CD4-positive, alpha-beta T cell (primary cell): Measurements from ENCODE around the gene PMS2. TPM values are rescaled to one million over a fixed set of nuclear protein-coding genes. Genes with fewer than 3 reads are reported as not detected.
"Not testable (repeated sequence)": the region's sequence is repeated elsewhere in the genome, so short reads cannot be mapped to it uniquely, and the experiment has no call there.

Experiments
- ATAC-seq: fragments of 200-7000 bp; cut with Tn5 transposase; one replicate; pipeline ENCODE4 v1.10.0; 2022; ENCODE audit warnings: mild to moderate bottlenecking; ENCODE audit not compliant: poor library complexity
- CTCF ChIA-PET: fragments of 350-600 bp; sonication (Branson Sonifier 250); formaldehyde crosslinking; loops from one replicate; lab custom pipeline; 2021; ENCODE audit warnings: antibody characterized with exemption, inconsistent platforms; lab: Charles Lee
- POLR2A ChIA-PET: fragments of 350-600 bp; sonication (Branson Sonifier 250); formaldehyde crosslinking; loops from one replicate; lab custom pipeline; 2021; ENCODE audit warnings: antibody characterized with exemption, inconsistent platforms; lab: Charles Lee
- DNase-seq, 14 experiments: peaks; one replicate each; pipeline ENCODE4 v3.0.0-alpha.2; 2013 to 2020; ENCODE audit warnings: mixed read lengths in 2 of 14
- H3K27ac ChIP-seq, 2 donors: one replicate each; pipeline versions ENCODE4 v1.5.1 to v1.7.0; 2013; ENCODE audit warnings: low read length in 2 of 2, low read depth in 1 of 2, mild to moderate bottlenecking in 1 of 2
- H3K27me3 ChIP-seq, 2 experiments: 1 replicate in 1 of 2; 2 replicates in 1 of 2; pipeline versions ENCODE4 v1.6.1 to v1.7.0; 2013; ENCODE audit warnings: low read length in 2 of 2, control low read depth in 1 of 2, mild to moderate bottlenecking in 1 of 2, moderate library complexity in 1 of 2; ENCODE audit not compliant: insufficient read depth in 2 of 2, control insufficient read depth in 1 of 2
- H3K36me3 ChIP-seq: one replicate; pipeline ENCODE4 v1.6.1; 2013; ENCODE audit warnings: low read length, control low read depth; ENCODE audit not compliant: insufficient read depth
- H3K4me1 ChIP-seq: one replicate; pipeline ENCODE4 v1.6.1; 2013; ENCODE audit warnings: low read length, control low read depth; ENCODE audit not compliant: insufficient read depth
- H3K4me3 ChIP-seq: one replicate; pipeline ENCODE4 v1.5.1; 2013; ENCODE audit warnings: mild to moderate bottlenecking, low read length, moderate library complexity
- H3K9me3 ChIP-seq, 2 experiments: 1 replicate in 1 of 2; 2 replicates in 1 of 2; pipeline versions ENCODE4 v1.6.1 to v1.7.0; 2013; ENCODE audit warnings: low read length in 2 of 2, mild to moderate bottlenecking in 2 of 2, control low read depth in 1 of 2, moderate library complexity in 1 of 2; ENCODE audit not compliant: control insufficient read depth in 1 of 2, insufficient read depth in 1 of 2
- H3K27ac Mint-ChIP-seq: one replicate; pipeline ENCODE4 v1.8.0; 2020; ENCODE audit warnings: mixed read lengths
- H3K27me3 Mint-ChIP-seq: one replicate; pipeline ENCODE4 v1.8.0; 2021; ENCODE audit warnings: mixed read lengths
- H3K36me3 Mint-ChIP-seq: one replicate; pipeline ENCODE4 v1.8.0; 2021; ENCODE audit warnings: low read depth, mixed read lengths
- H3K4me1 Mint-ChIP-seq: one replicate; pipeline ENCODE4 v1.8.0; 2021; ENCODE audit warnings: low read depth, mixed read lengths
- H3K4me3 Mint-ChIP-seq: one replicate; pipeline ENCODE4 v1.8.0; 2020; ENCODE audit warnings: mild to moderate bottlenecking, mixed read lengths
- H3K9me3 Mint-ChIP-seq: one replicate; pipeline ENCODE4 v1.8.0; 2020; ENCODE audit warnings: mixed read lengths
- intact Hi-C, 2 experiments: fragments of 100-400 bp; cut with DNase I in 1 of 2; cut with micrococcal nuclease in 1 of 2; formaldehyde crosslinking; loops; one replicate each; pipeline versions ENCODE4 v1.15.1 to v1.9.0; 2023 to 2025; cut with DNase I, micrococcal nuclease
- total RNA-seq, 174 experiments: library from RNA in 2 of 174; stranded (reverse) in 2 of 174; gene quantifications; one replicate each; pipeline ENCODE4 v1.2.3 and lab custom pipeline; 2021 to 2026

The PMS2 gene
- total RNA-seq, 2 experiments from 2014 or later: 10.8 to 15.0 TPM

- H3K27ac ChIP-seq, H3K9me3 Mint-ChIP-seq, H3K4me1 ChIP-seq, H3K27me3 ChIP-seq, H3K27me3 Mint-ChIP-seq, H3K27ac Mint-ChIP-seq, H3K9me3 ChIP-seq, ATAC-seq, H3K4me1 Mint-ChIP-seq, CTCF ChIA-PET, H3K4me3 Mint-ChIP-seq, intact Hi-C loops, H3K4me3 ChIP-seq, H3K36me3 Mint-ChIP-seq, H3K36me3 ChIP-seq, POLR2A ChIA-PET, DNase-seq: not testable (repeated sequence)
Measured at GRCh38 chr7:5963205-5963604, 45.6 kb downstream of the PMS2 start.

GRCh38 chr7:5934945-5935450 is 73.9 kb downstream of the PMS2 start:
- intact Hi-C loops, H3K4me3 Mint-ChIP-seq, H3K36me3 ChIP-seq, CTCF ChIA-PET, H3K4me3 ChIP-seq, H3K4me1 ChIP-seq, H3K27ac ChIP-seq, H3K4me1 Mint-ChIP-seq, H3K9me3 Mint-ChIP-seq, DNase-seq, H3K36me3 Mint-ChIP-seq, POLR2A ChIA-PET, H3K27me3 Mint-ChIP-seq, H3K9me3 ChIP-seq, H3K27ac Mint-ChIP-seq, H3K27me3 ChIP-seq: not testable (repeated sequence)
- ATAC-seq: peak; percentile 17

- H3K27ac Mint-ChIP-seq, intact Hi-C loops, H3K9me3 ChIP-seq, POLR2A ChIA-PET, H3K4me1 Mint-ChIP-seq, H3K4me3 Mint-ChIP-seq, ATAC-seq, H3K27me3 Mint-ChIP-seq, H3K4me3 ChIP-seq, H3K36me3 Mint-ChIP-seq, H3K27me3 ChIP-seq, CTCF ChIA-PET, H3K4me1 ChIP-seq, H3K9me3 Mint-ChIP-seq, H3K27ac ChIP-seq, DNase-seq, H3K36me3 ChIP-seq: not testable (repeated sequence)
Measured at GRCh38 chr7:5931905-5932644, 76.8 kb downstream of the PMS2 start.

- not testable (repeated sequence) for H3K4me1 Mint-ChIP-seq, DNase-seq
Measured at GRCh38 chr7:5931250-5931649, 77.6 kb downstream of the PMS2 start.

GRCh38 chr7:5930290-5930689 is 78.6 kb downstream of the PMS2 start:
- H3K27ac Mint-ChIP-seq, H3K4me1 Mint-ChIP-seq, DNase-seq, H3K36me3 Mint-ChIP-seq, H3K36me3 ChIP-seq, H3K4me1 ChIP-seq, H3K4me3 ChIP-seq, H3K4me3 Mint-ChIP-seq, H3K27ac ChIP-seq, intact Hi-C loops, H3K27me3 ChIP-seq, H3K9me3 ChIP-seq, H3K27me3 Mint-ChIP-seq, POLR2A ChIA-PET, CTCF ChIA-PET, ATAC-seq, H3K9me3 Mint-ChIP-seq: not testable (repeated sequence)

More at GRCh38 chr7:5931250-5931649, 77.6 kb downstream of the PMS2 start:
- ATAC-seq, H3K36me3 Mint-ChIP-seq, H3K27me3 ChIP-seq, H3K4me1 ChIP-seq, H3K9me3 Mint-ChIP-seq, H3K27me3 Mint-ChIP-seq, H3K9me3 ChIP-seq, H3K27ac Mint-ChIP-seq, CTCF ChIA-PET, H3K36me3 ChIP-seq, H3K4me3 Mint-ChIP-seq, intact Hi-C loops, H3K4me3 ChIP-seq, H3K27ac ChIP-seq, POLR2A ChIA-PET: not testable (repeated sequence)

GRCh38 chr7:5926263-5926870 is 82.5 kb downstream of the PMS2 start:
- intact Hi-C loops, H3K36me3 Mint-ChIP-seq, H3K27ac Mint-ChIP-seq, H3K27me3 Mint-ChIP-seq, H3K4me1 ChIP-seq, POLR2A ChIA-PET, H3K27me3 ChIP-seq, CTCF ChIA-PET, H3K4me3 Mint-ChIP-seq, H3K9me3 Mint-ChIP-seq, ATAC-seq, DNase-seq, H3K27ac ChIP-seq, H3K9me3 ChIP-seq, H3K36me3 ChIP-seq, H3K4me3 ChIP-seq, H3K4me1 Mint-ChIP-seq: not testable (repeated sequence)

- H3K36me3 Mint-ChIP-seq, POLR2A ChIA-PET, H3K27me3 Mint-ChIP-seq, intact Hi-C loops, H3K27ac ChIP-seq, H3K27ac Mint-ChIP-seq, H3K9me3 Mint-ChIP-seq, ATAC-seq, H3K4me1 ChIP-seq, CTCF ChIA-PET, DNase-seq, H3K4me3 Mint-ChIP-seq, H3K9me3 ChIP-seq, H3K4me3 ChIP-seq, H3K36me3 ChIP-seq, H3K27me3 ChIP-seq, H3K4me1 Mint-ChIP-seq: not testable (repeated sequence)
Measured at GRCh38 chr7:5924630-5925029, 84.2 kb downstream of the PMS2 start.
